ENCODE results near the gene SMIM21.

DNA sequence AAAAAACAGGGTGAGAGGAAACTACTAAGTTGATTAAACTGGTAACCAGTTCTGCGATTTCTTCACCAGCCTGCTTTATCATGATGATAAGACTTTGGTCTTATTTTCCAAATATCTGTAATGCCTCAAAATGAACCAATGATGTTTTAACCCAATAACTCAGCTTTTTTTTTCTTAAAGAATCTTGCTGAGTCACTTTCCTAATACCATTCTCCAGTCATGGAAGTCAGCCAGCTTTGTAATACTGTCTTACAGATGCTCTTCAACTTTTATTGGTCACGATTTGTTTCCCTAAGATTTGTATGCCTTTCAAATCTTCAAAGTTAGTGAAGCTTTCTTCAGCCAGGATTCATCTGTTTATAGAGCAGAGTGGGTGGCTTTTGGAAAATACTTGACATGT is 47.7 kb upstream of the SMIM21 start:
- TF ChIP-seq, protein P1, sequence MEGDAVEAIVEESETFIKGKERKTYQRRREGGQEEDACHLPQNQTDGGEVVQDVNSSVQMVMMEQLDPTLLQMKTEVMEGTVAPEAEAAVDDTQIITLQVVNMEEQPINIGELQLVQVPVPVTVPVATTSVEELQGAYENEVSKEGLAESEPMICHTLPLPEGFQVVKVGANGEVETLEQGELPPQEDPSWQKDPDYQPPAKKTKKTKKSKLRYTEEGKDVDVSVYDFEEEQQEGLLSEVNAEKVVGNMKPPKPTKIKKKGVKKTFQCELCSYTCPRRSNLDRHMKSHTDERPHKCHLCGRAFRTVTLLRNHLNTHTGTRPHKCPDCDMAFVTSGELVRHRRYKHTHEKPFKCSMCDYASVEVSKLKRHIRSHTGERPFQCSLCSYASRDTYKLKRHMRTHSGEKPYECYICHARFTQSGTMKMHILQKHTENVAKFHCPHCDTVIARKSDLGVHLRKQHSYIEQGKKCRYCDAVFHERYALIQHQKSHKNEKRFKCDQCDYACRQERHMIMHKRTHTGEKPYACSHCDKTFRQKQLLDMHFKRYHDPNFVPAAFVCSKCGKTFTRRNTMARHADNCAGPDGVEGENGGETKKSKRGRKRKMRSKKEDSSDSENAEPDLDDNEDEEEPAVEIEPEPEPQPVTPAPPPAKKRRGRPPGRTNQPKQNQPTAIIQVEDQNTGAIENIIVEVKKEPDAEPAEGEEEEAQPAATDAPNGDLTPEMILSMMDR (IDR thresholded peaks at IDR 0.05) = no peak
- TF ChIP-seq ZFX (IDR thresholded peaks at IDR 0.05; ENCODE audit: borderline replicate concordance) = no peak
